HepG2 (cell line): Measurements from ENCODE around the gene PKP3. TPM values are rescaled to one million over a fixed set of nuclear protein-coding genes. Genes with fewer than 3 reads are reported as not detected.
A peak's percentile ranks its signal among the peaks of the same experiment; 100 is the strongest.

ENCODE experiments used
- GLI4 ChIP-seq: sonication (generic); formaldehyde crosslinking; IDR thresholded peaks from 2 replicates; pipeline ENCODE4 v1.5.1; 2020; ENCODE audit warnings: missing genetic modification reagents, mild to moderate bottlenecking, moderate library complexity, borderline replicate concordance
- GTF3A ChIP-seq: sonication (generic); formaldehyde crosslinking; conservative IDR thresholded peaks from 2 replicates; pipeline ENCODE4 v1.4.0; 2020; ENCODE audit warnings: mild to moderate bottlenecking, missing genetic modification reagents
- HIVEP1 ChIP-seq: sonication (generic); formaldehyde crosslinking; IDR thresholded peaks from 2 replicates; pipeline ENCODE4 v1.4.0; 2020; ENCODE audit warnings: mild to moderate bottlenecking, missing genetic modification reagents
- KMT2B ChIP-seq: IDR thresholded peaks from 2 replicates; pipeline ENCODE4 v1.6.1; 2016; ENCODE audit warnings: missing genetic modification reagents, missing compliant biosample characterization
- NR2C2 ChIP-seq: sonication (generic); formaldehyde crosslinking; IDR thresholded peaks from 2 replicates; pipeline ENCODE4 v1.4.0; 2020; ENCODE audit warnings: missing genetic modification reagents, mild to moderate bottlenecking, moderate library complexity, borderline replicate concordance
- PPARG ChIP-seq: conservative IDR thresholded peaks from 2 replicates; pipeline ENCODE4 v1.6.1; 2016; ENCODE audit warnings: missing biosample characterization, missing genetic modification reagents
- TAF15 ChIP-seq: fragments of 200-400 bp; formaldehyde crosslinking; IDR thresholded peaks from one replicate; pipeline ENCODE4 v1.6.1; 2018; ENCODE audit warnings: mild to moderate bottlenecking, low read depth, low read length; ENCODE audit not compliant: poor library complexity, severe bottlenecking
- TCF7 ChIP-seq: sonication (generic); IDR thresholded peaks from 2 replicates; pipeline ENCODE4 v1.6.1; 2016; ENCODE audit warnings: antibody characterized with exemption, low read depth
- ZNF124 ChIP-seq: sonication (generic); formaldehyde crosslinking; IDR thresholded peaks from 2 replicates; pipeline ENCODE4 v1.4.0; 2020; ENCODE audit warnings: missing genetic modification reagents
- ZNF253 ChIP-seq: sonication (generic); formaldehyde crosslinking; IDR thresholded peaks from 2 replicates; pipeline ENCODE4 v1.8.0; 2022; ENCODE audit warnings: mild to moderate bottlenecking, missing genetic modification reagents, borderline replicate concordance
- ZNF614 ChIP-seq: IDR thresholded peaks from 2 replicates; pipeline ENCODE4 v1.6.1; 2018; ENCODE audit warnings: missing biosample characterization, missing genetic modification reagents, inconsistent platforms, borderline replicate concordance
- polyA plus RNA-seq, 8 experiments: library from polyadenylated mRNA; depleted of rRNA in 3 of 8; stranded (reverse) in 7 of 8; unstranded in 1 of 8; fragments of >200 nt; fragmentation: Illumina TruSeq in 4 of 8; extraction: Trizol in 4 of 8; gene quantifications; 2 replicates each; pipeline versions ENCODE4 v1.2.1 to v1.2.3, GENCODE V29; 2011 to 2016; ENCODE audit warnings: low read depth in 4 of 8, missing spikeins in 1 of 8, mixed read lengths in 1 of 8; ENCODE audit not compliant: insufficient read depth in 1 of 8
- total RNA-seq, 5 experiments: library from RNA; depleted of rRNA; stranded (reverse); fragments of >200 nt; fragmentation: Illumina TruSeq; extraction: Trizol; gene quantifications; 2 replicates each; pipeline ENCODE4 v1.2.3, GENCODE V29; 2016; ENCODE audit warnings: low read depth in 1 of 5
- TF ChIP-seq, protein P1 (sequence below): sonication (generic); formaldehyde crosslinking; conservative IDR thresholded peaks from 2 replicates; pipeline ENCODE4 v1.8.0; 2022; ENCODE audit warnings: mild to moderate bottlenecking, moderate library complexity, missing genetic modification reagents
- TF ChIP-seq, protein P2 (sequence below): sonication (generic); formaldehyde crosslinking; IDR thresholded peaks from 2 replicates; pipeline ENCODE4 v1.4.0; 2020; ENCODE audit warnings: mild to moderate bottlenecking, missing genetic modification reagents
- TF ChIP-seq, protein P3 (sequence below), 2 experiments: IDR thresholded peaks; 2 replicates each; pipeline ENCODE4 v1.6.1; 2011 to 2012; ENCODE audit warnings: low read length in 2 of 2, borderline replicate concordance in 1 of 2, low read depth in 1 of 2, mild to moderate bottlenecking in 1 of 2, moderate library complexity in 1 of 2
- TF ChIP-seq, protein P4 (sequence below): sonication (generic); formaldehyde crosslinking; IDR thresholded peaks from 2 replicates; pipeline ENCODE4 v1.4.0; 2020; ENCODE audit warnings: missing genetic modification reagents

Gene PKP3
- total and polyA plus RNA-seq, 2 of the 13 experiments (the other 11 are each of a cell fraction or from before 2014, with no cell fraction given) = 18.0 to 28.7 TPM

DNA sequence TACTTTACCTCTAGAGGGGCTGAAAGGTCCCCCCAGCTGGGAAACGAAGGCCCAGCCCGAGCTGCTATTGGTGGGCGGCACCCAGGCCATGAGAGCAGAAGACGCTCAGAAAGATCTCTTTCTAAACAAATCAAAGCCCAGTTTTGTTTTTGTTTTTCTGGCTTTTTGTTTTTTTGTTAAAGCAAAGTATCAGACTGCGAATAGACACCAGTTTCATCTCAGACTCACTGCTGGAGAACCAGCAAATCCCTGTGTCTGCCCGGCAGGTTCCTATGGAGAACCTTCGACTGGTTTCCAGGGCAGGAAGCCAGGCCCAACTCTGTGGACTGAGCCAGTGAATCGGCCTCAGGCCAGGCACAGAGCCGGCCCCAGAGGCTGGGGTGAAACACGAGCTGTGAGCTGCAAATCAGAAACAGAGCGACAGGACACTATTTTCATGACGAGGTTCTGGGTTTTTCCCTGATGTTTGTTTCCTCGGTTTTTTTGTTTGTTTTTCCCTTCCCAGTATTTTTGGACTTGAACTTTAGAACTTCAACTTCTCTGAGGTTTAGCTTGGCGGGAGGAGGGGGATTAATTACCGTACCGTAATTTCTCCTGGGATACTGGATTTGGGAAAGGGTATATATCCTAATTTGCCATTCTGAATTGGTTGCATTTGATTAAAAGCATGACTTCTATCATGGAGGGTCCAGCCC, 40.7 kb upstream of the PKP3 start (continued):
- TF ChIP-seq NR2C2 (CRISPR knock-in tag) = peak; percentile 15; the same call in 1 of the 2 replicates
- TF ChIP-seq GTF3A (CRISPR knock-in tag) = no peak
- peak; percentile 69; the same call in 1 of the 2 replicates for TF ChIP-seq HIVEP1 (CRISPR knock-in tag)
- no peak for TF ChIP-seq GLI4 (CRISPR knock-in tag)
- peak; percentile 4; the same call in 1 of the 2 replicates for TF ChIP-seq ZNF124 (CRISPR knock-in tag)
- peak; percentile 53; the same call in 1 of the 2 replicates for TF ChIP-seq PPARG (CRISPR knock-in tag)
- TF ChIP-seq, protein P1, sequence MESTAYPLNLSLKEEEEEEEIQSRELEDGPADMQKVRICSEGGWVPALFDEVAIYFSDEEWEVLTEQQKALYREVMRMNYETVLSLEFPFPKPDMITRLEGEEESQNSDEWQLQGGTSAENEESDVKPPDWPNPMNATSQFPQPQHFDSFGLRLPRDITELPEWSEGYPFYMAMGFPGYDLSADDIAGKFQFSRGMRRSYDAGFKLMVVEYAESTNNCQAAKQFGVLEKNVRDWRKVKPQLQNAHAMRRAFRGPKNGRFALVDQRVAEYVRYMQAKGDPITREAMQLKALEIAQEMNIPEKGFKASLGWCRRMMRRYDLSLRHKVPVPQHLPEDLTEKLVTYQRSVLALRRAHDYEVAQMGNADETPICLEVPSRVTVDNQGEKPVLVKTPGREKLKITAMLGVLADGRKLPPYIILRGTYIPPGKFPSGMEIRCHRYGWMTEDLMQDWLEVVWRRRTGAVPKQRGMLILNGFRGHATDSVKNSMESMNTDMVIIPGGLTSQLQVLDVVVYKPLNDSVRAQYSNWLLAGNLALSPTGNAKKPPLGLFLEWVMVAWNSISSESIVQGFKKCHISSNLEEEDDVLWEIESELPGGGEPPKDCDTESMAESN = 0 out of 2 replicates have a peak, but pooled peaks have one; percentile 36
- 0 out of 2 replicates have a peak, but pooled peaks have one; percentile 11 for TF ChIP-seq TCF7
- TF ChIP-seq TAF15 = no peak
- TF ChIP-seq, protein P2, sequence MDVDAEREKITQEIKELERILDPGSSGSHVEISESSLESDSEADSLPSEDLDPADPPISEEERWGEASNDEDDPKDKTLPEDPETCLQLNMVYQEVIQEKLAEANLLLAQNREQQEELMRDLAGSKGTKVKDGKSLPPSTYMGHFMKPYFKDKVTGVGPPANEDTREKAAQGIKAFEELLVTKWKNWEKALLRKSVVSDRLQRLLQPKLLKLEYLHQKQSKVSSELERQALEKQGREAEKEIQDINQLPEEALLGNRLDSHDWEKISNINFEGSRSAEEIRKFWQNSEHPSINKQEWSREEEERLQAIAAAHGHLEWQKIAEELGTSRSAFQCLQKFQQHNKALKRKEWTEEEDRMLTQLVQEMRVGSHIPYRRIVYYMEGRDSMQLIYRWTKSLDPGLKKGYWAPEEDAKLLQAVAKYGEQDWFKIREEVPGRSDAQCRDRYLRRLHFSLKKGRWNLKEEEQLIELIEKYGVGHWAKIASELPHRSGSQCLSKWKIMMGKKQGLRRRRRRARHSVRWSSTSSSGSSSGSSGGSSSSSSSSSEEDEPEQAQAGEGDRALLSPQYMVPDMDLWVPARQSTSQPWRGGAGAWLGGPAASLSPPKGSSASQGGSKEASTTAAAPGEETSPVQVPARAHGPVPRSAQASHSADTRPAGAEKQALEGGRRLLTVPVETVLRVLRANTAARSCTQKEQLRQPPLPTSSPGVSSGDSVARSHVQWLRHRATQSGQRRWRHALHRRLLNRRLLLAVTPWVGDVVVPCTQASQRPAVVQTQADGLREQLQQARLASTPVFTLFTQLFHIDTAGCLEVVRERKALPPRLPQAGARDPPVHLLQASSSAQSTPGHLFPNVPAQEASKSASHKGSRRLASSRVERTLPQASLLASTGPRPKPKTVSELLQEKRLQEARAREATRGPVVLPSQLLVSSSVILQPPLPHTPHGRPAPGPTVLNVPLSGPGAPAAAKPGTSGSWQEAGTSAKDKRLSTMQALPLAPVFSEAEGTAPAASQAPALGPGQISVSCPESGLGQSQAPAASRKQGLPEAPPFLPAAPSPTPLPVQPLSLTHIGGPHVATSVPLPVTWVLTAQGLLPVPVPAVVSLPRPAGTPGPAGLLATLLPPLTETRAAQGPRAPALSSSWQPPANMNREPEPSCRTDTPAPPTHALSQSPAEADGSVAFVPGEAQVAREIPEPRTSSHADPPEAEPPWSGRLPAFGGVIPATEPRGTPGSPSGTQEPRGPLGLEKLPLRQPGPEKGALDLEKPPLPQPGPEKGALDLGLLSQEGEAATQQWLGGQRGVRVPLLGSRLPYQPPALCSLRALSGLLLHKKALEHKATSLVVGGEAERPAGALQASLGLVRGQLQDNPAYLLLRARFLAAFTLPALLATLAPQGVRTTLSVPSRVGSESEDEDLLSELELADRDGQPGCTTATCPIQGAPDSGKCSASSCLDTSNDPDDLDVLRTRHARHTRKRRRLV = peak; percentile 65; the same call in 1 of the 2 replicates
- TF ChIP-seq ZNF253 (CRISPR knock-in tag) = 0 out of 2 replicates have a peak, but pooled peaks have one; percentile 71
- no peak; the same call in 1 of the 2 replicates for TF ChIP-seq ZNF614
- TF ChIP-seq, protein P3, sequence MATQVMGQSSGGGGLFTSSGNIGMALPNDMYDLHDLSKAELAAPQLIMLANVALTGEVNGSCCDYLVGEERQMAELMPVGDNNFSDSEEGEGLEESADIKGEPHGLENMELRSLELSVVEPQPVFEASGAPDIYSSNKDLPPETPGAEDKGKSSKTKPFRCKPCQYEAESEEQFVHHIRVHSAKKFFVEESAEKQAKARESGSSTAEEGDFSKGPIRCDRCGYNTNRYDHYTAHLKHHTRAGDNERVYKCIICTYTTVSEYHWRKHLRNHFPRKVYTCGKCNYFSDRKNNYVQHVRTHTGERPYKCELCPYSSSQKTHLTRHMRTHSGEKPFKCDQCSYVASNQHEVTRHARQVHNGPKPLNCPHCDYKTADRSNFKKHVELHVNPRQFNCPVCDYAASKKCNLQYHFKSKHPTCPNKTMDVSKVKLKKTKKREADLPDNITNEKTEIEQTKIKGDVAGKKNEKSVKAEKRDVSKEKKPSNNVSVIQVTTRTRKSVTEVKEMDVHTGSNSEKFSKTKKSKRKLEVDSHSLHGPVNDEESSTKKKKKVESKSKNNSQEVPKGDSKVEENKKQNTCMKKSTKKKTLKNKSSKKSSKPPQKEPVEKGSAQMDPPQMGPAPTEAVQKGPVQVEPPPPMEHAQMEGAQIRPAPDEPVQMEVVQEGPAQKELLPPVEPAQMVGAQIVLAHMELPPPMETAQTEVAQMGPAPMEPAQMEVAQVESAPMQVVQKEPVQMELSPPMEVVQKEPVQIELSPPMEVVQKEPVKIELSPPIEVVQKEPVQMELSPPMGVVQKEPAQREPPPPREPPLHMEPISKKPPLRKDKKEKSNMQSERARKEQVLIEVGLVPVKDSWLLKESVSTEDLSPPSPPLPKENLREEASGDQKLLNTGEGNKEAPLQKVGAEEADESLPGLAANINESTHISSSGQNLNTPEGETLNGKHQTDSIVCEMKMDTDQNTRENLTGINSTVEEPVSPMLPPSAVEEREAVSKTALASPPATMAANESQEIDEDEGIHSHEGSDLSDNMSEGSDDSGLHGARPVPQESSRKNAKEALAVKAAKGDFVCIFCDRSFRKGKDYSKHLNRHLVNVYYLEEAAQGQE (IDR thresholded peaks at IDR 0.05; ENCODE audit: borderline replicate concordance in 1 of 2, low read depth in 1 of 2, low read length in 2 of 2) = peak in 1 of 2 experiments; percentile 33; a peak in 1 of 4 replicates
- TF ChIP-seq, protein P4, sequence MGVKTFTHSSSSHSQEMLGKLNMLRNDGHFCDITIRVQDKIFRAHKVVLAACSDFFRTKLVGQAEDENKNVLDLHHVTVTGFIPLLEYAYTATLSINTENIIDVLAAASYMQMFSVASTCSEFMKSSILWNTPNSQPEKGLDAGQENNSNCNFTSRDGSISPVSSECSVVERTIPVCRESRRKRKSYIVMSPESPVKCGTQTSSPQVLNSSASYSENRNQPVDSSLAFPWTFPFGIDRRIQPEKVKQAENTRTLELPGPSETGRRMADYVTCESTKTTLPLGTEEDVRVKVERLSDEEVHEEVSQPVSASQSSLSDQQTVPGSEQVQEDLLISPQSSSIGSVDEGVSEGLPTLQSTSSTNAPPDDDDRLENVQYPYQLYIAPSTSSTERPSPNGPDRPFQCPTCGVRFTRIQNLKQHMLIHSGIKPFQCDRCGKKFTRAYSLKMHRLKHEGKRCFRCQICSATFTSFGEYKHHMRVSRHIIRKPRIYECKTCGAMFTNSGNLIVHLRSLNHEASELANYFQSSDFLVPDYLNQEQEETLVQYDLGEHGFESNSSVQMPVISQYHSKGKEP (CRISPR knock-in tag) = no peak
- TF ChIP-seq KMT2B (CRISPR knock-in tag) = peak; percentile 29; the same call in 1 of the 2 replicates
